Caco-2 (cell line): Measurements from ENCODE around the gene AP3B2. TPM values are rescaled to one million over a fixed set of nuclear protein-coding genes. Genes with fewer than 3 reads are reported as not detected.

Experiments
- BruUV-seq: library from RNA; stranded (reverse); fragments of 400-500 nt; replicated peaks from 2 replicates; lab custom pipeline; 2021; lab: Mats Ljungman, UMichigan
- CTCF ChIA-PET: fragments of 300-600 bp; sonication (Branson Sonifier 250); formaldehyde crosslinking; loops from one replicate; lab custom pipeline; 2022; ENCODE audit warnings: antibody characterized with exemption; lab: Charles Lee
- POLR2A ChIA-PET: fragments of 300-600 bp; sonication (Branson Sonifier 250); formaldehyde crosslinking; loops from one replicate; lab custom pipeline; 2022; ENCODE audit warnings: antibody characterized with exemption; lab: Charles Lee
- DNase-seq, 2 experiments: peaks; one replicate each; pipeline versions ENCODE4 v3.0.0 to v3.0.0-alpha.2; 2020 to 2022
- H3K27me3 ChIP-seq: replicated peaks from 2 replicates; pipeline ENCODE4 v1.6.0; 2011; ENCODE audit warnings: low read length; ENCODE audit not compliant: control insufficient read depth, insufficient read depth
- H3K36me3 ChIP-seq: 2 replicates; pipeline ENCODE4 v1.5.1; 2011; ENCODE audit warnings: low read length; ENCODE audit not compliant: control insufficient read depth, insufficient read depth
- H3K4me1 ChIP-seq: fragments of 250-450 bp; sonication (Bioruptor Pico); 2 replicates; pipeline ENCODE4 v1.5.1; 2020; ENCODE audit warnings: mild to moderate bottlenecking
- H3K4me3 ChIP-seq: 2 replicates; pipeline ENCODE4 v1.5.1; 2011; ENCODE audit warnings: low read depth, mild to moderate bottlenecking, control low read depth, low read length
- H3K9me3 ChIP-seq: fragments of 250-450 bp; sonication (Bioruptor Pico); 2 replicates; pipeline ENCODE4 v1.5.1; 2020; ENCODE audit warnings: mild to moderate bottlenecking, moderate library complexity
- H3K27ac Mint-ChIP-seq: one replicate; pipeline ENCODE4 v1.8.0; 2022; ENCODE audit warnings: mixed read lengths; ENCODE audit not compliant: unreplicated experiment
- H3K27me3 Mint-ChIP-seq: one replicate; pipeline ENCODE4 v1.8.0; 2022; ENCODE audit warnings: mixed read lengths; ENCODE audit not compliant: insufficient read depth, unreplicated experiment
- H3K36me3 Mint-ChIP-seq: one replicate; pipeline ENCODE4 v1.8.0; 2022; ENCODE audit warnings: mild to moderate bottlenecking, mixed read lengths; ENCODE audit not compliant: insufficient read depth, unreplicated experiment
- H3K4me1 Mint-ChIP-seq: one replicate; pipeline ENCODE4 v1.8.0; 2022; ENCODE audit warnings: low read depth, mixed read lengths; ENCODE audit not compliant: unreplicated experiment
- H3K4me3 Mint-ChIP-seq: one replicate; pipeline ENCODE4 v1.8.0; 2022; ENCODE audit warnings: mild to moderate bottlenecking, moderate library complexity, mixed read lengths; ENCODE audit not compliant: unreplicated experiment
- H3K9me3 Mint-ChIP-seq: one replicate; pipeline ENCODE4 v1.8.0; 2022; ENCODE audit warnings: mixed read lengths; ENCODE audit not compliant: unreplicated experiment
- intact Hi-C: fragments of 100-400 bp; cut with micrococcal nuclease; formaldehyde crosslinking; loops from one replicate; pipeline ENCODE4 v1.10.0; 2022; ENCODE audit not compliant: unreplicated experiment
- total RNA-seq: library from RNA; stranded (reverse); gene quantifications from 2 replicates; pipeline ENCODE4 v1.2.3, GENCODE V29; 2022
- TF ChIP-seq, protein P1 (sequence below), 2 experiments: fragments of 200-600 bp in 1 of 2; IDR thresholded peaks; 1 replicate in 1 of 2; 2 replicates in 1 of 2; pipeline versions ENCODE4 v1.5.1 to v1.8.0; 2011 to 2022; ENCODE audit warnings: antibody characterized with exemption in 1 of 2, control low read depth in 1 of 2, inconsistent platforms in 1 of 2, low read depth in 1 of 2, low read length in 1 of 2, mild to moderate bottlenecking in 1 of 2, moderate library complexity in 1 of 2; ENCODE audit not compliant: insufficient read depth in 1 of 2, severe bottlenecking in 1 of 2, unreplicated experiment in 1 of 2

AP3B2 gene
- total RNA-seq, 1 experiment from 2014 or later: 0.82 TPM

DNA sequence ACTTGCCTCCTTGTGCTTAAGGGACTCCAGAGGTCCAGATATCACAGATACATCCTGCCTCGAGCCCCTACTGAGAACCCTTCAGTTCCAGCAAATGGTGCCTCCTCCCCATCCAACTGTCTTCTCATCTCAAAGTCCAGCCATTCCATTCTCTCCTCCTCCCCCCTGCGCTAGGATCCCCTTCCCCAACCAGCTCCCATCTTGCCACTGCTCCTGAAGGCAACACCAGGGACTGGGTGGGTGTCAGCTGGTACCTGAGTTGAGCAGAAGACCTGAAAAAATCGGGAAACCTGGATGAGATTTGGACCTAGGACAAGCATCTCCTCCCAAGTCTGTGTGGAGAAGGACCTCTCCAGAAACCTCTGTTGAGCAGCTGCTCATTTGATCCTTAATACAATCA, 2.4 kb upstream of the AP3B2 start:
- no peaks in the 10 kb centered on the region for H3K27me3 ChIP-seq
- no peaks in the 10 kb centered on the region for H3K36me3 ChIP-seq
- no peaks in the 10 kb centered on the region for H3K9me3 Mint-ChIP-seq
- H3K36me3 Mint-ChIP-seq: peaks cover 5% of the 10 kb centered on the region
- no peak overlapping the region for H3K4me3 Mint-ChIP-seq
- intact Hi-C loops: no loop called here
- DNase-seq: no peak
- ChIA-PET CTCF (no interaction called here), POLR2A (no interaction called here)
- H3K4me1 ChIP-seq: no peaks in the 10 kb centered on the region
- H3K9me3 ChIP-seq: no peaks in the 10 kb centered on the region
- no TSS peak for BruUV-seq
- H3K27ac Mint-ChIP-seq: no peak overlapping the region
- H3K27me3 Mint-ChIP-seq: no peaks in the 10 kb centered on the region
- H3K4me3 ChIP-seq: no peak overlapping the region
- H3K4me1 Mint-ChIP-seq: no peaks in the 10 kb centered on the region
- TF ChIP-seq, protein P1, sequence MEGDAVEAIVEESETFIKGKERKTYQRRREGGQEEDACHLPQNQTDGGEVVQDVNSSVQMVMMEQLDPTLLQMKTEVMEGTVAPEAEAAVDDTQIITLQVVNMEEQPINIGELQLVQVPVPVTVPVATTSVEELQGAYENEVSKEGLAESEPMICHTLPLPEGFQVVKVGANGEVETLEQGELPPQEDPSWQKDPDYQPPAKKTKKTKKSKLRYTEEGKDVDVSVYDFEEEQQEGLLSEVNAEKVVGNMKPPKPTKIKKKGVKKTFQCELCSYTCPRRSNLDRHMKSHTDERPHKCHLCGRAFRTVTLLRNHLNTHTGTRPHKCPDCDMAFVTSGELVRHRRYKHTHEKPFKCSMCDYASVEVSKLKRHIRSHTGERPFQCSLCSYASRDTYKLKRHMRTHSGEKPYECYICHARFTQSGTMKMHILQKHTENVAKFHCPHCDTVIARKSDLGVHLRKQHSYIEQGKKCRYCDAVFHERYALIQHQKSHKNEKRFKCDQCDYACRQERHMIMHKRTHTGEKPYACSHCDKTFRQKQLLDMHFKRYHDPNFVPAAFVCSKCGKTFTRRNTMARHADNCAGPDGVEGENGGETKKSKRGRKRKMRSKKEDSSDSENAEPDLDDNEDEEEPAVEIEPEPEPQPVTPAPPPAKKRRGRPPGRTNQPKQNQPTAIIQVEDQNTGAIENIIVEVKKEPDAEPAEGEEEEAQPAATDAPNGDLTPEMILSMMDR (IDR thresholded peaks at IDR 0.05; ENCODE audit: insufficient read depth in 1 of 2, low read depth in 1 of 2, low read length in 1 of 2, severe bottlenecking in 1 of 2, unreplicated experiment in 1 of 2): no peak

DNA sequence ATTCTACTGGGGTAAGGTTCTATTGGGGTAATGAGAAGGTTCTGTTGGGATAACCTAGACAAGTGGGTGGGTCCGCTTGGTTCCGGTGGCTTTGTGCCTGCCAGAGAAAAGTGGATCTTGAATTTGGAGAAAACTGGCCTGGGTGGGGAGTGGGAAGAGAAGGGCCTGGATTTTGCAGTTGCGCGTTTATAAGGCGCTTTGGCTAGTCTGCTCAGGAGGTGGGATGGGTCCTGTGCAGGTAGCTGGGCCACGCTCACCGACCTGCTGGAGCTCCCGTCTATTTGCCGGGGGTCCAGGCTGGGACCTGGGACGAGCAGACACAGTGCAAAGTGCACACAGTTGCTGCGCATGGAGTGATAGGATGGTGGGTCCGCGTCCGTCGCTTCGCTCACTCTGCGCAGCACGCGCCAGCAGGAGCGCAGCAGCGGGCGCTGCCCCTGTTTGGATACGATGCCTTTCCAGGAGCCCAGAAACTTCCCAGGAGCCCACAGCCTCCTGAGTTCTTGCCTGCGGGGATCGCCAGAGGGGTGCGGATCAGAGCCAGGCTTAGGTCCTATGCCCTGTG, 1.3 kb upstream of the AP3B2 start:
- POLR2A ChIA-PET: no interaction called here
- Histone ChIP-seq H3K4me3 (no peak overlapping the region), H3K36me3 (no peaks in the 10 kb centered on the region), H3K4me1 (no peaks in the 10 kb centered on the region), H3K27me3 (no peaks in the 10 kb centered on the region), H3K9me3 (no peaks in the 10 kb centered on the region)
- CTCF ChIA-PET: interaction anchor here (0.9 kb wide), 1 partner anchor 171 kb away, joined by 4 read pairs; the partner anchor contains the start of gene RPS17
- no peak for DNase-seq
- TF ChIP-seq, protein P1 (IDR thresholded peaks at IDR 0.05; ENCODE audit: insufficient read depth in 1 of 2, low read depth in 1 of 2, low read length in 1 of 2, severe bottlenecking in 1 of 2, unreplicated experiment in 1 of 2): no peak
- peaks cover 5% of the 10 kb centered on the region for H3K36me3 Mint-ChIP-seq
- intact Hi-C loops: no loop called here
- H3K27me3 Mint-ChIP-seq: no peaks in the 10 kb centered on the region
- no peaks in the 10 kb centered on the region for H3K4me1 Mint-ChIP-seq
- H3K27ac Mint-ChIP-seq: no peak overlapping the region
- H3K4me3 Mint-ChIP-seq: no peak overlapping the region
- H3K9me3 Mint-ChIP-seq: no peaks in the 10 kb centered on the region
- BruUV-seq: no TSS peak

DNA sequence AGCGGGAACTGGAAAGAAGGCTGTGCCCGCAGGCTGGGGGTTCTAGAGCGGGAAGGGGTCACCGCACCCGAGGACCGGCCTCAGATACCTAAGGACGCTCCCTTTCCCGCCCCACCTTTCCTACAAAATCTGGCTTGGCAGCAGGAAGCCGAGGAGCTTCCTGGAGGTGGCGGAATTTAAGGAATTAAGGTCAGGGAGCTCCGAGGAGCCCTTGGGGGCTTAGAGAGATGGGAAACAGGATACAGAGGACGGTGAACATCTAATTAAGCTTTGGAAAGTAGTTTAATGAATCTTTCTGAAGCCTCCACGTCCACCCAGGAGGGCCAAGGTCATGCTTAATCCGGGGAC, 507 bp upstream of the AP3B2 start:
- DNase-seq: no peak
- H3K27ac Mint-ChIP-seq: no peak overlapping the region
- no peaks in the 10 kb centered on the region for H3K27me3 Mint-ChIP-seq
- ChIA-PET POLR2A (no interaction called here), CTCF (interaction anchor here (0.9 kb wide), 1 partner anchor 170 kb away, joined by 4 read pairs; the partner anchor contains the start of gene RPS17)
- no peaks in the 10 kb centered on the region for H3K4me1 ChIP-seq
- H3K36me3 ChIP-seq: no peaks in the 10 kb centered on the region
- TF ChIP-seq, protein P1 (IDR thresholded peaks at IDR 0.05; ENCODE audit: insufficient read depth in 1 of 2, low read depth in 1 of 2, low read length in 1 of 2, severe bottlenecking in 1 of 2, unreplicated experiment in 1 of 2): no peak
- no peaks in the 10 kb centered on the region for H3K9me3 ChIP-seq
- H3K27me3 ChIP-seq: no peaks in the 10 kb centered on the region
- H3K9me3 Mint-ChIP-seq: no peaks in the 10 kb centered on the region
- H3K4me1 Mint-ChIP-seq: no peaks in the 10 kb centered on the region
- H3K4me3 ChIP-seq: peak overlapping the region; percentile 60
- peaks cover 5% of the 10 kb centered on the region for H3K36me3 Mint-ChIP-seq
- intact Hi-C loops: no loop called here
- BruUV-seq: no TSS peak
- no peak overlapping the region for H3K4me3 Mint-ChIP-seq
